GM21367 (cell line): ENCODE data around the gene CDH12.
"Not testable (repeated sequence)": the region's sequence is repeated elsewhere in the genome, so short reads cannot be mapped to it uniquely, and the experiment has no call there.

ENCODE experiments used
- ATAC-seq: cut with Tn5 transposase; IDR thresholded peaks from one replicate; pipeline ENCODE4 v1.9.1; 2021; ENCODE audit not compliant: unreplicated experiment

The CDH12 gene

DNA sequence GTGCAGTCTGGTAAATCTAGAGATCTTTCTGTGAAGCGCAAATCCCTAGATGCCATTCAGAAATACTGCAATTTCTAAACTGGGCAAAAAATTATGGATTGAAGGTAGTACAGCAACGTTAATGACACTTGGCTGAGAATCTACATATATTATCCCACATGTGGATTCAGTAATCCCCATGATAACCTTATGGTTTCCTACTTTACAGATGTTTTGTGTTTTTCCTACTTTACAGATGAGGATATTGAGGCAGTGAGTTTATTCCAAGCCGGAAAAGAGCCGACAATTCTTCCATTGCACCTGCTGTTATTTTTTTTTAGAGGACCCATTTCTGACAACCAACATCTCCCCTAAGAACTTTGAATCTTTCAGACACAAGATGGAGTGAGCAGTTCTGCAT lies 796.5 kb downstream of the CDH12 start:
- no peak for ATAC-seq

DNA sequence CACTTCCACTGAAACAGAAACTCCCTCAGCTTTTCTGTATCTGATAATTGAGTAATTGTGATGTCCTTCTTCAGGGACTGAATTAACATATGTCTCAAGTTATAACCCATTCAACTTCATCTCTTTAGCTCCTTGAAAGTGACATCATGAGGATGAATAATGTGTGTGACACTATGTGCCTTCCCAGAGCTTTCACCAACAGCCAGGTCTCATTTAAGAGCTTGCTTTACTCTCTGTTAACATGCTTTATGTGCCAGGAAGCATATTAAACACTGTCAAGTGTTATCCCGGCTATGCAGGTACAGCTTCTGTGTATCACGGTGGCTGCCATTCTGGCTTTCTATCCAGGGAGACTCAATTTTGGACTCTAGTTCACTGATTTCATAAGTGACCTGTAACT lies 799.9 kb downstream of the CDH12 start:
- ATAC-seq: no peak

DNA sequence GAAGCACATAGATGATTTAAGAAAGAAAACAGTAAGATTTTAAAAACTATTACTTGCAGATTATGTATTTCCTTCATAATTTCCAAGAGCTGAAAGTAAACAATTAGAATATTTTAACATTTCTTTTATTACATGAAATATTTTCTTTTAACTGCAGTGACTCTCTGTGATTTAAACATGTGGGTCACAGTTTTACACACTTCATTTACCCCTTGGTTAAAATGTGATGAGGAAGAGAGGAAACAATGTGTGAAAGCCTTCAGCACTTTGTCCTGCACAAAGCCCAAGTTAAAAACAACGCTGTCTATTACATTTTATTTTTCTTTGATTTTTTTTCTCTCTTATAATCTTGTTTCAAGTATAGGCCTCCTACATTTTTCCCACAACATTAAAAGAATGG lies 801.3 kb downstream of the CDH12 start:
- ATAC-seq: no peak

DNA sequence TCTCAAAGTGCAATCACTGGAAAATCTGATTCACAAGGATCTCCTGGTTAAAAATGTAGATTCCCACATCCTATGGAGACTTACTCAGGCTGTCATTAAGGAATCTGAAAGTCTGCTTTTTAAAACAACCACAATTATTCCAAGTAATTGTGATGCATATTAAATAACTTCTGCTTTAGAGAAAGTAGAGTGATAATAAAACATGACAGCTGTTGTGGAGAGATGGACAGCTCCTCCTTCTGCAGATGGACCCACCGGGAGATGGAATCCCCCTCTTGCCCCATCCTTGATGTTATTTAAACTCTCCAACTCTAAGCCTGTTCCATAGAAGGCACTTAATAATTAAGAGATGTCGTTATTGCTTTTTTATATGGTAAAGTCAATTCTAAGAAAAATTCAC lies 802.2 kb downstream of the CDH12 start:
- no peak for ATAC-seq

DNA sequence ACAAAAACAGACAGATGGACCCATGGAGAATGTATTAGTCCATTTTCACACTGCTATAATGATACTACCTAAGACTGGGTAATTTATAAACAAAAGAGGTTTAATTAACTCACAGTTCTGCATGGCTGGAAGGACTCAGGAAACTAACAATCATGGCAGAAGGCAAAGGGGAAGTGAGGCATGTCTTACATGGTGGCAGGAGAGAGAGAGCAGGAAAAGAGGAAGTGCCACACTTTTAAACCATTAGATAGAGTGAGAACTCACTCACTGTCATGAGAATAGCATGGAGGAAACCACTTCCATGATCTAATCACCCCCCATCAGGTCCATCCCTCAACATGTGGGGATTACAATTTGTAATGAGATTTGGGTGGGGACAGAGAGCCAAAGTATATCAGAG lies 808.9 kb downstream of the CDH12 start:
- ATAC-seq: no peak

DNA sequence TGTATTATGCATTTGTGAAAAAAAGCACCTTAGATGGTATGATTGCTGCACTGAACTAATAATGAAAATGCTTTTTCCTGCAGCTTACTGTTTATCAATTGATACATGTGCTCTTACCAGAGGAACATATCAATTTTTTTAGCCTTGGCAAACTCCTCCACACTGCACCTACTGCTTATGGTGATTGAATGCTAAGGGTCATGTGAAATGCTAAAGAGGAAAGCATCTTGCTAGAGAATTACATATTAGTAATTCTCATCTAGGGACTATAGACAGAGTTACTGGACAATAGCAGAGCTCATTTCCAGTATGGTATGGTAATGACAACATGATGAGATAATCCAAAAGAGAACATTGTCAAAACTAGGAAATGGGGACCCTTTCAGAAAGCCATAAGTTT lies 817.1 kb downstream of the CDH12 start:
- ATAC-seq: no peak

DNA sequence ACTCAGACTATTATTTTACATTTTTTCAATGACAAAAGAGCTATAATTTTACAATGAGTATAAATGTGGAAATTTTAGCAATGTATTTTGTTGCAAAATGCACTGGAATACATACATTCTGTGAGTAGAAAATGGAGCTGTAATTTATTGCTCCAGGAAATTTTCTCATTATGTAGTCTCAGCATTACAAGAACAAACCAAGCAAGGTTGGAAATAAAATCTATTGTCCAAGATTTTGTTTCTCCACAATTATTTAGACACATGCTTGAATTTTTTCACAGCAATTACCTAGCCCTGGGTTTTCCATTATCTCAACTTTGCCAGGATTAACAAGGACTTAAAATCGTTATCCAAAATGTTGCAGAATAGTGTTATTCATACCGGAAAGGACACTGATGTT lies 820.1 kb downstream of the CDH12 start:
- ATAC-seq: no peak

DNA sequence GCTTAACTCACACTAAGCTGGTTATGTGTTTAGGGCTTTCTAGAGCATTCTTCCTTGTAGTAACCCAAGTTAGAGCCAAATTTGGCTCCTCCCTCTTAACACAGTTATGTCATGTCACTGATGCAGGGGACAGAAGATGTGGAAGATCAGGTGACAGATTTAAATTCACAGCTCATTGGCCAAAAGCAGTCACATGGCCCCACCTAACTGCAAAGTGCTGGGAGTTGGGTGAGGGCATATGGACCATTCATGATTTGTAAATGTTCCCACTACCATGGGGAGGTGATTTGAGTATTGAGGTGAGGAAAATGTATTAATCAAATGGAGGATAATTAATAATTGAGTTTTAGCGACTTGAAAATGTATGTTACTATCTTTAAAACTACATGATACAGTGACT lies 829.4 kb downstream of the CDH12 start:
- ATAC-seq: no peak

DNA sequence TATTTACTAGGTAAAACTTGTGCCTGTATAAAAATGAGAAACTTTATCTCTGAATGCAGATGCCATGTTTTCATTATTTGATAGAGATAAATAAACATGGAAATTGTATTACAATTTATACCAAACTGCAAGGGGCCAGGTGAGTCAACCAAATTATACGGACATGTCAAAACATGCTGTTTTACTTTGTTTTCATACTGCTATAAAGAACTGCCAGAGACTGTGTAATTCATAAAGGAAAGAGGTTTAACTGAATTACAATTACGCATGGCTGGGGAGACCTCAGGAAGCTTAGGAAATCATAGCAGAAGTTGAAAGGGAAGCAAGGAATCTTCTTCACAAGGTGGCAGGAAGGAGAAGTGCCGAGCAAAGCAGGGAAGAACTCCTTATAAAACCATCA lies 840.3 kb downstream of the CDH12 start:
- not testable (repeated sequence) for ATAC-seq

DNA sequence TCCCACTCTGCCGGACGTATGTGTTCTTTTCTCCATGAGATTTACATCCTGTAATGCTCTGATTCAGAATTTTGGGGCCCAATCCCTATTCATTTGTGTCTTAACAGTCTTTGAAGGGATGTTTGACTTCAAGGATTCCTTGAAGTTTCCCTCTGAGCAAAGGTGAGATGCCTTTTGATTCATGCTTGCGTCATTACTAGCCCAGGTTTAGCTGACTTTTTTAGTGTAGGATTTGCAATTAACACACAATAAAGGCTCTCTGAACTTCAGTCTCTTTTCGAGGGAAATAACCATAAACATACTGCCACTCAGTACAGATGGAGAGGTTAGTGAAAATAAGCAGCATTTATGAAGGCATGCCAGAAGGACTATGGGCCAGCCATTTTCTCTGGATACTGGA lies 842.3 kb downstream of the CDH12 start:
- not testable (repeated sequence) for ATAC-seq

DNA sequence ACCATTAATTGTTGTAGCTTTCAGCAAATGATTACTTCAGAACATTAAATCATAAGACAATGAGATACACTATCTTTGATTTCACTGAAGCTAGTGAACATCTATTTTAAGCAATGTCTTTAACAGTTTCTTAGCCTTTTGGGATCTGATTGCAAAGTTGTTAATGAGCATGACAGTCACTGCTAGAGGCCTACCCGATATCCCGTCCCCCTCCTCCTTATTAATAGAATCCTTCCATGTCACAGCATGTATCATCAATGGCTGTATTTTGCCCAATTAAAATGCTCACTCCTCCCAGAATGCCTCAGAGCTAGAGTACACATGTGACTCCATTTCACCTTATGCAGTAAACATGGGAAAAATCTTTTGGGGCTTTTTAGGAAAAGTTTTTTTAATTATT lies 852.0 kb downstream of the CDH12 start:
- not testable (repeated sequence) for ATAC-seq

DNA sequence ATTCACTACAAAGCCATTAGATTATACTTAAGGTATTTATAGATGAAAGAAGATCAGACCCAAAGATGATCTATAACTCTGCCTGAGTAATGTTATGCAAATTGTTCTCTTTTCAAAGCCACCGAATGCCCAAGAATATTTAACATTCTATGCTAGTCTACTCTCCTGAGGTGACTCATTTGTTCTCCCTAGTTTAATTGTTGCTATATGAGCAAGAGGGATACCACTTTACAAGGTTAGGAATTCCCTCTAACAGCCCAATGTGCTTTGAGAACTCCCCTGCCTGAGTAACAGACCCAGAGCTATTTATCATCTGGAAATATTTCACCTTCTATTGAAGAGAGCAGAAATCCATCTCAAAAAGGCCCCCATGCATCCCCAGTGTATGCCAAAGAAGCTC lies 867.3 kb downstream of the CDH12 start:
- ATAC-seq: not testable (repeated sequence)

DNA sequence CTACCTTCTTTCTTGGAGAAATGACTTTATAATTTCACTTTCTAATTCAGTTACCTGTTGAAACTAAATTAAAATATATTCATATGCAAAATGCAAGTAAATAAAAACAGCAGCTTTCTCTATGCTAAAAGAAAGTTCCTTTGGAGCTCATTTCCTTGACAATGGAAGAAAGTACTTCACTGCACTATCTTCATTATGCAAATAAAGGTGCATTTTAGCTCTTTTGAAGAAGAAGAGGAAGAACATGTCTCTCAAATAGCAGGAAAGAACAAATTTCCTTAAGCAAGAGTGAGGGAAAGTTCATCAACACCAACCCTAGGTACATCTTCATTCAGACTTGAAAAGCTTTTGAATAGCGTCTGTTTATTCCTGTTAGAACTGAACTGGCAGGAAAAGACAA lies 901.6 kb downstream of the CDH12 start:
- ATAC-seq: not testable (repeated sequence)

DNA sequence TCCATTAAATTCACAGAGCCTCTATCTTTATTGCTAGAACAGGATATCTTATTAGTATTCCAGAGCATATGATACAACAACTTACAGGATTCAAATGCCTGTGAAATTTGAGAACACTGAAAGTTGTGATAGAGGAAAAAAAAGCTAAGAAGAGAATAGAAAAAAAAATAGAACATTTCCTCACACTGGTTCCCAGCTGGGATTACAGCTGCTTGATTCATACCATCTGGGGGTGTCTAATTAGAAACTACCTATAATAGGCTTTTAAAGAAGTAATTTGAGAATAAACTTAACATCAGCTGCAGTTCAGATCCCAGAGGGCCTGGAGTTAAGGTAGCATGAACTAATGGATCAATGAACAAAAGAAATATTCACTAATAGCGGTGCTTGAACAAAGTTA lies 922.0 kb downstream of the CDH12 start:
- no peak for ATAC-seq

DNA sequence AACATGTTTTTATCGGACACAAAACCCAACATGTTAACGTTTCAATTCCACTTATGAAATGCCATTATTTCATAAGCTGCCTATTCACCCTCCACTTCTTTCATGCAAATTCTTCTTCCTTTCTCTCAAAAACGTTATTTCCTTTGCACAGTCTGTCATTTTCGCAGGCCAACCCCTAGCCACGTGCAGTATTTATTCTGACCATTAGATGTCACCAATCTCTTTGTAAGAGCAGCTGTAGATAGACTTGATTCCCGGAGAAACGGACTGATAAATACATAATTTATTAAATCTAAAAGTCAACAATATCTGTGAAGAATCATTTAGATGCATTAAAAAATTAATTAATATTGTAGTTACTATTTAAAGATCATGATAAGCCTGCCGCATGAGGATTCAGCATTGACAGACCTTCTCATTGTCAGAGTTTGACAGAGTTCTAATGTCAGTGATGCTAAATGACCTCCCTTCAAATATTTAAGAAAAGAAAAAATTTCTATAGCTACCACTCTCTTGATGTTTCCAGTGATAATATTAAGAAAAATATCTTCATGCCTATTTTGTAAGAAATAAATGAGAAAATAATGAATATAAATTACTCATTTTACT lies 933.6 kb downstream of the CDH12 start:
- peak; percentile 100 for ATAC-seq

DNA sequence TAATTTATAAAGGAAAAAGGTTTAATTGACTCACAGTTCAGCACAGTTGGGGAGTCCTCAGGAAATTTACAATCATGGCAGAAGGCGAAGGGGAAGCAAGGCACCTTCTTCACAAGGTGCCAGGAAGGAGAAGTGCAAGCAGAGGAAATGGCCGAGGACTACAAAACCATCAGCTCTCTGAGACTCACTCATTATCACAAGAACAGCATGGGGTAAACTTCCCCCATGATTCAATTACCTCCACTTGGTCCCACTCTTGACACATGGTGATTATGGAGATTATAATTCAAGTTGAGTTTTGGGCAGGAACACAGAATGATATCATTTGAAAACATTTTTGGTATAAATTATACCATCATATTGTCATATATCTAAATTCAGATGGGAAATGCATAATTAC lies 934.7 kb downstream of the CDH12 start:
- no peak for ATAC-seq

DNA sequence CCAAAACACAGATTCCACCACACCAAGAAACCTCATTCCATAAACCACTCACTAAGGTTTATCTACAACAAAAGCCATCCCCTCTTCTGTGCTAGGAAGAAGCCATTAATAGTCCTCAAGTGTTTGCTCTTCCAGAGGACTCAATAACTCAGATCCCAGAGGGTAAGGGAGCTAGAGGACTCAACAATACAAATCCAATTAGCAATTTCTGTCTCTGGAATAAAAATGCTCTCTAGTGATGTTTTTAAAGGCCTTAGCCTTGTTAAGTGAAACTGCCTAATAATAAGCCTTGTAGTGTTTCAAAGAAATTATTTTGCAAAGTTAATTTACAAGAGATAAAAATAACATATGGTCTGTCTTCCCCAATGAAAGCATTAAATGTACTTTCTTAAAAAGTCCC lies 942.4 kb downstream of the CDH12 start:
- no peak for ATAC-seq

DNA sequence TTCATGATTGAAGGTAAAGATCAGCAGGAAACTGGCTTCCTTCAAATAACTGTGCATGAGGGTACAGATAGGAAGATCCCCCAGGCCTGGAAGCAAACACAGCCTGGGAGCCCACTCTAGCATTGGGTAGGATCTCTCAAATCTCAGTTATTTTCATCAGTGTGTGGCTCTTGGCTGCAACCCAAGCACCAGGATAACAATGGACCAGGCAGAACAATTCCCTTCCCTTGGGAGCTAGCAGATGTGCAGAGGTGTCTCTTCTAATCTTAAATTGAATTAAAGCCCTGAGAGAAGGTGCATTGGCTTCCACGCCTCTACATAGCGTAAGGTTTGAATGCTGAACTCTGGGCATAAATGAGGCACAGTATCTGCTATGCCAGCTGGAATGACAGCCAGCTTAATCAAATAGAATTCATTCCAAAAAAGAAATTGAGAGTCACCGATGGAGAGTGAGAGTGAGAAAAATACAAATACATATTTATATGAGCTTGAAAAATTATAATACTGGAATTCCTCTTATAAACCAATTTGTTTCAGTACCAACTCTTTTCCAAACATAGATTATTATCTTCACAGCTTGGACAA lies 957.3 kb downstream of the CDH12 start:
- ATAC-seq: no peak

DNA sequence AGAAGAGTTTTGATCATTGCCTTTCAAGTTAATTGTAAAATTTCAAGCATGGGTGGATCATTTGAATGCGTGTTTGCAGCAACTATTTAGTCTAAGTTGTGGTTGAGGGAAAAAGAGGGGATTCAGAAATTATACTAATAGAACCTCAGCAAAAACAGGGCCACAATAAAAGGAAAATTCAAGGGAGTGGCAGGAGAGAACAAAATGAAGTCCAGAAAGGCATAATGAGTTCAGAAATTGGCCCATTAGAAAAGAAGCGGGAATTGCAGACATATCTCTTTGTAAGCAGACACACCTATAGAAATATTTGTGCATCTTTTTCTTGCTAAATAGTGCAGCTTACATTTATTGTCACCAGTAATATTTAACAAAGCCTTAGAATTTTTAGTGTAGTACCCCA lies 960.0 kb downstream of the CDH12 start:
- no peak for ATAC-seq

DNA sequence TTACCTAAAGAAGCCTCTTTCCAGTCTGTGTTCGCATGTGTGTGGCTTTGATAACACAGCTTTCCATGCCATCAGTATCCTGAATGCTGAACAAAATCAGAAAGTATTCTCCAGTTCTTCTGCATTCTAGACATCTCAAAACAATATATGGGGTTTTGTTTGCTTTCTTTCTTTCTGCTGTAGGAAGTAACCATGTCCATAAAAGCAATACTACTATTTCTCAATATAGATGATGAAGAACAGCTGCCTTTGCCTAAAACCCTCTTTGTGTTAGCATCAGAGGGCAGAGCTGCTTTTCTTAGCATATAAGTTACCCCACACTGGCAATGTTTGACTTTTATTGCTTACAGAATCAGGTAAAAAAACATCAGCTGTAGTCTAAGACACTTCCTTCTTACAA lies 963.6 kb downstream of the CDH12 start:
- ATAC-seq: no peak

DNA sequence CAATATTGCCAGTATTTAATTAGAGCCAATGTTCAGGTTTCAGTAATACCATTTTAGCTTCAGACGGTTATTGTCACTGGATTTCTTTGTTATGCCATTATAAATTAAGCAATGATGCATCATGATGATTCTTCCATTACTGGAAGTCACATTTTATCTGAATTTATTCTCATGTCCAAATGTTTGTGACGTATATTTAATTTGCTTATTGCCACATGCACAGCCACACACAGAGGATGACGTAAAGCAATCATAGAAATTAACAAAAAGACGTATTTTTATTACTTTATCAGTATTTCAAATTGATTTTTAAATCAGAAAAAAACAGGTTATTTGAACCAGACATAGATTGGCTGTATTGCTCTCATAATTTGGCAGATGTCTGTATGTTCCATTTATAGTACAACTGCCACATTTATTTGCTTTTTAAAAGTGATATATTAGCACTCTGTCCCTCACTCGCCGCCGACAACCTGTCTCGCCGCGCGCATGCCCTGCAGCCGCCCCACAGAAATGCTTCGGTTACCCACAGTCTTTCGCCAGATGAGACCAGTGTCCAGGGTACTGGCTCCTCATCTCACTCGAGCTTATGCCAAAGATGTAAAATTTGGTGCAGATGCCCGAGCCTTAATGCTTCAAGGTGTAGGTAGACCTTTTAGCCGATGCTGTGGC lies 970.9 kb downstream of the CDH12 start:
- ATAC-seq: no peak

DNA sequence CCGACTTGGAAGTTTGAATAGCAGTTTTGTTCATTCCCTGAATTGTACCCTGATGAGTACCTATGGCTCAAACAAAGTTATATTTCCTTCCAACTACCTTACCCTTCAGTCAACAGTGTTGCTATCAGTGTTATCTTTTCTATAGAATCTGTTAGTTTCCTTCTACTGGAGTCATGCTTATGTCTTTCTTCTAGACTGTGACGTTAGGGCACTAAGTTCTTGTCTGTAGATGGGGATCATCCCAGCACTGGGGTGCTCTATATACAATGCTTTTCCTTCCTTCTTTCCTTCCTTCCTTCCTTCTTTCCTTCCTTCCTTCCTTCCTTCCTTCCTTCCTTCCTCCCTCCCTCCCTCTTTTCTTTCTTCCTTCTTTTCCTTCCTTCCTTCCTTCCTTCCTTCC lies 973.0 kb downstream of the CDH12 start:
- ATAC-seq: no peak

DNA sequence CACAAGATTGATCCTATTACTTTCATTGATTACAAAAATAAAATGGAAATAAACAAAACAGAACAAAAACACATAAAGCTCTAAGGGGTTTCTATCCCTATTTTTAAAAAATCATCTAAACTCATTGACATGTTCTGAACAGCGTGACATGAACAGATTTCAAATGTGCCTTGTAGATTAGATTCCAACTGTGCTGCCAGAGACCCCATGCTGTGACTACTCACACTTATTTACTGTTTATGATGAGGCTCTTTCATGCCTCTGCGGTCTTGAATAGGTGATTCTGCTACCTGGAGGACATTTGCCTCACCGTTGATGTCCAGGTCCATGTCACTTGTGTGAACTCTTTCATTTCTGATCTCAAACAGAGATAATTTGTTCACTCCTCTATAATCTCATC lies 990.2 kb downstream of the CDH12 start:
- ATAC-seq: no peak
